ENCODE data around the gene CSF3.

Gene CSF3

GRCh38 chr17:40019140-40019991, 4.1 kb downstream of the CSF3 start:
- TF ChIP-seq CTCF (conservative IDR thresholded peaks at IDR 0.05; ENCODE audit: low read depth, low read length): no peak
- DNase-seq (ENCODE audit: low read depth): no peak
- H3K4me3 ChIP-seq (ENCODE audit: low read length): no peak overlapping the region

GRCh38 chr17:40020146-40020545, 4.9 kb downstream of the CSF3 start:
- TF ChIP-seq CTCF (conservative IDR thresholded peaks at IDR 0.05; ENCODE audit: low read depth, low read length): no peak
- H3K4me3 ChIP-seq (ENCODE audit: low read length): no peak overlapping the region

GRCh38 chr17:40021451-40021971, 6.3 kb downstream of the CSF3 start:
- DNase-seq (ENCODE audit: low read depth): no peak
- no peak for TF ChIP-seq CTCF (conservative IDR thresholded peaks at IDR 0.05; ENCODE audit: low read depth, low read length)
- no peak overlapping the region for H3K4me3 ChIP-seq (ENCODE audit: low read length)

More at GRCh38 chr17:40020146-40020545, 4.9 kb downstream of the CSF3 start:
- no peak for DNase-seq (ENCODE audit: low read depth)

- no peak for TF ChIP-seq CTCF (conservative IDR thresholded peaks at IDR 0.05; ENCODE audit: low read depth, low read length)
These were observed 7.3 kb downstream of the CSF3 start for GRCh38 chr17:40022497-40022896.

GRCh38 chr17:40022961-40023541, 7.8 kb downstream of the CSF3 start:
- no peak for TF ChIP-seq CTCF (conservative IDR thresholded peaks at IDR 0.05; ENCODE audit: low read depth, low read length)

More at GRCh38 chr17:40022497-40022896, 7.3 kb downstream of the CSF3 start:
- no peak overlapping the region for H3K4me3 ChIP-seq (ENCODE audit: low read length)
- no peak for DNase-seq (ENCODE audit: low read depth)

GRCh38 chr17:40023590-40024292, 8.5 kb downstream of the CSF3 start:
- DNase-seq (ENCODE audit: low read depth): no peak
- H3K4me3 ChIP-seq (ENCODE audit: low read length): no peak overlapping the region

More at GRCh38 chr17:40022961-40023541, 7.8 kb downstream of the CSF3 start:
- DNase-seq (ENCODE audit: low read depth): no peak
- no peak overlapping the region for H3K4me3 ChIP-seq (ENCODE audit: low read length)

More at GRCh38 chr17:40023590-40024292, 8.5 kb downstream of the CSF3 start:
- TF ChIP-seq CTCF (conservative IDR thresholded peaks at IDR 0.05; ENCODE audit: low read depth, low read length): no peak
